HG03571 (cell line): ENCODE results near the gene ALPK3.

Experiments used
- ATAC-seq: cut with Tn5 transposase; IDR thresholded peaks from one replicate; pipeline ENCODE4 v1.9.1; 2021; ENCODE audit not compliant: unreplicated experiment

ALPK3 gene

GRCh38 chr15:84914909-84915605 is 97.9 kb downstream of the ALPK3 start:
- no peak for ATAC-seq

GRCh38 chr15:84915606-84915958 is 98.4 kb downstream of the ALPK3 start:
- ATAC-seq, result no peak

- no peak for ATAC-seq
Observed at GRCh38 chr15:84917452-84917851, 100.3 kb downstream of the ALPK3 start.

- no peak for ATAC-seq
Observed at GRCh38 chr15:84919106-84919667, 102.0 kb downstream of the ALPK3 start.

GRCh38 chr15:84921121-84921520 is 104.0 kb downstream of the ALPK3 start:
- no peak for ATAC-seq

GRCh38 chr15:84922530-84922929 is 105.4 kb downstream of the ALPK3 start:
- ATAC-seq, result no peak
